IMR-90 (cell line): Measurements from ENCODE around the gene HCN2. TPM values are rescaled to one million over a fixed set of nuclear protein-coding genes. Genes with fewer than 3 reads are reported as not detected.

Source experiments
- ATAC-seq: fragments of 200-7000 bp; cut with Tn5 transposase; 2 replicates; pipeline ENCODE4 v1.9.1; 2020; ENCODE audit warnings: low read depth, mild to moderate bottlenecking, moderate library complexity
- BruUV-seq: library from RNA; stranded (reverse); fragments of 400-500 nt; replicated peaks from 2 replicates; lab custom pipeline; 2021; lab: Mats Ljungman, UMichigan
- CTCF ChIA-PET: fragments of 300-600 bp; formaldehyde crosslinking; extraction: SDS; loops from one replicate; lab custom pipeline; 2021; ENCODE audit warnings: antibody characterized with exemption; lab: Yijun Ruan, JAX
- POLR2A ChIA-PET: fragments of 300-600 bp; sonication (Branson Sonifier 250); formaldehyde crosslinking; loops from one replicate; lab custom pipeline; 2022; ENCODE audit warnings: antibody characterized with exemption; ENCODE audit not compliant: unreplicated experiment; lab: Charles Lee
- DNase-seq: peaks from one replicate; pipeline ENCODE4 v3.0.0; 2013
- H2AFZ ChIP-seq: replicated peaks from 2 replicates; pipeline ENCODE3; 2013; ENCODE audit warnings: low read length, mild to moderate bottlenecking; ENCODE audit not compliant: poor library complexity
- H2AK5ac ChIP-seq: 2 replicates; pipeline ENCODE4 v1.6.1; 2013; ENCODE audit warnings: low read depth, low read length, inconsistent platforms
- H2AK9ac ChIP-seq: replicated peaks from 2 replicates; pipeline ENCODE3; 2013; ENCODE audit warnings: mild to moderate bottlenecking, low read depth, low read length, moderate library complexity; ENCODE audit not compliant: poor library complexity
- H2BK120ac ChIP-seq: 2 replicates; pipeline ENCODE4 v1.6.1; 2013; ENCODE audit warnings: low read depth, low read length, inconsistent platforms
- H2BK15ac ChIP-seq: 3 replicates; pipeline ENCODE4 v1.6.1; 2013; ENCODE audit warnings: low read depth, low read length, inconsistent platforms
- H2BK20ac ChIP-seq: 2 replicates; pipeline ENCODE4 v1.6.1; 2013; ENCODE audit warnings: low read depth, mild to moderate bottlenecking, inconsistent platforms, low read length, moderate library complexity
- H2BK5ac ChIP-seq: 2 replicates; pipeline ENCODE4 v1.6.1; 2013; ENCODE audit warnings: mild to moderate bottlenecking, low read depth, low read length, inconsistent platforms; ENCODE audit not compliant: poor library complexity, severe bottlenecking
- H3K14ac ChIP-seq: replicated peaks from 2 replicates; pipeline ENCODE4 v1.6.1; 2013; ENCODE audit warnings: low read depth, low read length, inconsistent platforms
- H3K18ac ChIP-seq: 2 replicates; pipeline ENCODE4 v1.6.1; 2013; ENCODE audit warnings: low read depth, low read length, control low read depth
- H3K23ac ChIP-seq: 2 replicates; pipeline ENCODE4 v1.6.1; 2013; ENCODE audit warnings: low read depth, low read length, inconsistent platforms
- H3K27ac ChIP-seq: 2 replicates; pipeline ENCODE4 v1.5.1; 2013; ENCODE audit warnings: mild to moderate bottlenecking, control low read depth, low read length; ENCODE audit not compliant: insufficient read depth
- H3K27me3 ChIP-seq: 2 replicates; pipeline ENCODE4 v1.6.1; 2013; ENCODE audit warnings: low read length; ENCODE audit not compliant: control insufficient read depth, insufficient read depth
- H3K36me3 ChIP-seq: 2 replicates; pipeline ENCODE4 v1.6.1; 2013; ENCODE audit warnings: low read length, mixed read lengths; ENCODE audit not compliant: control insufficient read depth, insufficient read depth
- H3K4ac ChIP-seq: 2 replicates; pipeline ENCODE4 v1.6.1; 2013; ENCODE audit warnings: low read depth, low read length, inconsistent platforms
- H3K4me1 ChIP-seq: 2 replicates; pipeline ENCODE4 v1.6.1; 2013; ENCODE audit warnings: low read length, mixed read lengths; ENCODE audit not compliant: control insufficient read depth, insufficient read depth
- H3K4me2 ChIP-seq: 2 replicates; pipeline ENCODE4 v1.6.1; 2013; ENCODE audit warnings: low read depth, mild to moderate bottlenecking, control low read depth, low read length, moderate library complexity
- H3K4me3 ChIP-seq: 2 replicates; pipeline ENCODE4 v1.5.1; 2013; ENCODE audit warnings: low read depth, mild to moderate bottlenecking, control low read depth, low read length, moderate library complexity; ENCODE audit not compliant: insufficient read depth
- H3K56ac ChIP-seq: 2 replicates; pipeline ENCODE4 v1.6.1; 2013; ENCODE audit warnings: low read length, inconsistent platforms; ENCODE audit not compliant: insufficient read depth; ENCODE audit errors: extremely low read depth
- H3K79me1 ChIP-seq, 2 experiments: 2 replicates each; pipeline ENCODE4 v1.6.1; 2013; ENCODE audit warnings: low read length in 2 of 2, inconsistent platforms in 1 of 2, low read depth in 1 of 2
- H3K9ac ChIP-seq: 2 replicates; pipeline ENCODE4 v1.6.1; 2013; ENCODE audit warnings: low read depth, low read length, control low read depth
- H3K9me1 ChIP-seq: 2 replicates; pipeline ENCODE4 v1.6.1; 2013; ENCODE audit warnings: low read length, inconsistent platforms; ENCODE audit not compliant: insufficient read depth
- H3K9me3 ChIP-seq: 2 replicates; pipeline ENCODE4 v1.6.1; 2013; ENCODE audit warnings: low read length; ENCODE audit not compliant: control insufficient read depth, insufficient read depth
- H4K20me1 ChIP-seq: 2 replicates; pipeline ENCODE4 v1.6.1; 2013; ENCODE audit warnings: low read length, inconsistent platforms; ENCODE audit not compliant: insufficient read depth
- H4K5ac ChIP-seq: 2 replicates; pipeline ENCODE4 v1.6.1; 2013; ENCODE audit warnings: mild to moderate bottlenecking, low read depth, low read length, control low read depth
- H4K8ac ChIP-seq, 2 experiments: 2 replicates each; pipeline ENCODE4 v1.6.1; 2013; ENCODE audit warnings: low read depth in 2 of 2, low read length in 2 of 2, control low read depth in 1 of 2, inconsistent platforms in 1 of 2
- H4K91ac ChIP-seq: 2 replicates; pipeline ENCODE4 v1.6.1; 2013; ENCODE audit warnings: low read depth, low read length, inconsistent platforms; ENCODE audit not compliant: insufficient read depth
- CEBPB ChIP-seq: IDR thresholded peaks from 2 replicates; pipeline ENCODE4 v1.6.1; 2012; ENCODE audit warnings: low read depth, low read length, improper control_type of control experiment
- MAZ ChIP-seq: IDR thresholded peaks from 2 replicates; pipeline ENCODE4 v1.6.1; 2012; ENCODE audit warnings: low read depth, mild to moderate bottlenecking, low read length, improper control_type of control experiment, moderate library complexity, borderline replicate concordance
- MXI1 ChIP-seq: IDR thresholded peaks from 2 replicates; pipeline ENCODE4 v1.6.1; 2012; ENCODE audit warnings: low read depth, mild to moderate bottlenecking, low read length, moderate library complexity, borderline replicate concordance
- NFE2L2 ChIP-seq: fragments of 150-350 bp; IDR thresholded peaks from 2 replicates; pipeline ENCODE4 v1.6.1; 2016; ENCODE audit warnings: low read depth, mild to moderate bottlenecking, low read length
- POLR2A ChIP-seq: IDR thresholded peaks from 2 replicates; pipeline ENCODE4 v1.6.1; 2012; ENCODE audit warnings: mild to moderate bottlenecking, low read depth, low read length
- RAD21 ChIP-seq: IDR thresholded peaks from 2 replicates; pipeline ENCODE4 v1.6.1; 2012; ENCODE audit warnings: low read length, improper control_type of control experiment
- RCOR1 ChIP-seq: IDR thresholded peaks from 2 replicates; pipeline ENCODE4 v1.6.1; 2012; ENCODE audit warnings: mild to moderate bottlenecking, low read length, improper control_type of control experiment; ENCODE audit not compliant: insufficient replicate concordance
- RFX5 ChIP-seq: IDR thresholded peaks from 2 replicates; pipeline ENCODE4 v1.8.0; 2012; ENCODE audit warnings: low read depth, mild to moderate bottlenecking, low read length, moderate library complexity
- WGBS, 2 experiments: methylation state at CpG; one replicate each; pipeline versions ENCODE4 v1.1.5 to v1.1.7; 2013; ENCODE audit warnings: missing lambda C conversion rate in 2 of 2; ENCODE audit not compliant: insufficient read length in 1 of 2; ENCODE audit errors: extremely low coverage in 2 of 2; 5-methylcytosine and 5-hydroxymethylcytosine counted together
- dilution Hi-C: fragments of 300-500 bp; cut with HindIII; formaldehyde crosslinking; loops from one replicate; pipeline ENCODE4 v1.14.3; 2018; ENCODE audit warnings: low sequenced_read_pairs; ENCODE audit not compliant: unreplicated experiment
- in situ Hi-C: fragments of 300-500 bp; cut with MboI; formaldehyde crosslinking; loops from 3 replicates; pipeline ENCODE4 v1.14.3; 2019; ENCODE audit warnings: low sequenced_read_pairs, inconsistent platforms, mixed read lengths
- intact Hi-C: fragments of 100-400 bp; cut with micrococcal nuclease; formaldehyde crosslinking; loops from 2 replicates; pipeline ENCODE4 v1.10.0; 2022
- polyA plus RNA-seq, 3 experiments: library from polyadenylated mRNA; depleted of rRNA; stranded (reverse); fragments of >200 nt; gene quantifications; 2 replicates each; pipeline ENCODE4 v1.2.3, GENCODE V29; 2012; ENCODE audit warnings: low replicate concordance in 1 of 3
- total RNA-seq: library from RNA; depleted of rRNA; stranded (reverse); fragments of >200 nt; gene quantifications from 2 replicates; pipeline ENCODE4 v1.2.3, GENCODE V29; 2012
- TF ChIP-seq, protein P1 (sequence below): fragments of 150-350 bp; IDR thresholded peaks from 2 replicates; pipeline ENCODE4 v1.6.1; 2016; ENCODE audit warnings: low read depth, mild to moderate bottlenecking, low read length, moderate library complexity, borderline replicate concordance
- TF ChIP-seq, protein P2 (sequence below): fragments of 150-350 bp; IDR thresholded peaks from 2 replicates; pipeline ENCODE4 v1.6.1; 2017; ENCODE audit warnings: mild to moderate bottlenecking, antibody characterized with exemption, low read length, low read depth

HCN2 gene
- total and polyA plus RNA-seq, 2 of the 4 experiments (the other 2 are of a cell fraction) = 0.72 to 2.6 TPM

DNA sequence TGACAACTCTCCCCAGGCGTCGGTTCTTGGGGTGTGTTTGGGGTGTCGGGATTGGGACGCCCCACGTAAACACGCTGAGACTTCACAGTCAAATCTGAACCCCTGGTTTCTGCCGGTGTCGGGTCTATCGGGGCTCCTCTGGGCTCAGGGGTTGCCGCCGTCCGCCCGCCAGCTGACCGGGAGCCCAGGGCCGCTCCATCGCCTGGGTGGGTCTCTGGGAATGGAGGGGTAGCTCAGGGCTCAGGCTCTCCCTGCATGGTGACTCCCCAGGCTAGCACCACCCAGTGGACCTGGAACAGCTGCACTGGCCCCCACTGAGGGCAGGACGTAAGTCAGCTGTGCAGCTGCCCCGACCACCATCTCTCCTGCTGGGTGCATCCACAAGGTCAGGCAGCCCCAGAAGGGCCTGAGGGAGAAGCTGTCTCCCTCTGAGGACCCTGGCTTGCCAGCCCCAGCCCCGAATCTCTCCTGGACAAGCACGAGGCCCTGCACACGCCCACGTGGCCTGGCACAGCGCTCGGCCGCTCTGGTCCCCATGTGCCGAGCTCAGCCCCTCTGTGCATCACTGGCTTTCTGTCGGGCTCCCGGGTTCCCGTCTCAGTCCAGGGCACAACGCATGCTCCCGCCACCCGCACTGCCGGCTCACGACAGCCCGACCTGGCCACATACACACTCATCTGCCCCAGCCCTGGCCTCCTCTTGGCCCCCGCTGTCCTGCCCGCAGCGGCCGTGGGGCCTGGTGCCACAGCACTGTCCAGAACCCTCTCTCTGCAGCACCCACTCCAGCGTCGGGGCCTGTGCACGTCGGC is 67.3 kb downstream of the HCN2 start:
- no peak overlapping the region for H2BK20ac ChIP-seq
- in situ Hi-C loops (no loop called here), intact Hi-C loops (no loop called here), dilution Hi-C loops (no loop called here)
- H3K14ac ChIP-seq = no peak overlapping the region
- H2AK5ac ChIP-seq = no peak overlapping the region
- no peak overlapping the region for H3K56ac ChIP-seq
- no peak overlapping the region for H2AFZ ChIP-seq
- DNase-seq = no peak
- H4K20me1 ChIP-seq = peaks cover 98% of the 10 kb centered on the region
- no peak overlapping the region for H3K23ac ChIP-seq
- peaks cover 23% of the 10 kb centered on the region for H3K36me3 ChIP-seq
- no peaks in the 10 kb centered on the region for H3K27me3 ChIP-seq
- H2BK120ac ChIP-seq = no peak overlapping the region
- H3K9me1 ChIP-seq = no peaks in the 10 kb centered on the region
- H4K5ac ChIP-seq = no peak overlapping the region
- no TSS peak for BruUV-seq
- H4K8ac ChIP-seq = no peak overlapping the region
- TF ChIP-seq MXI1 = no peak
- TF ChIP-seq, protein P1, sequence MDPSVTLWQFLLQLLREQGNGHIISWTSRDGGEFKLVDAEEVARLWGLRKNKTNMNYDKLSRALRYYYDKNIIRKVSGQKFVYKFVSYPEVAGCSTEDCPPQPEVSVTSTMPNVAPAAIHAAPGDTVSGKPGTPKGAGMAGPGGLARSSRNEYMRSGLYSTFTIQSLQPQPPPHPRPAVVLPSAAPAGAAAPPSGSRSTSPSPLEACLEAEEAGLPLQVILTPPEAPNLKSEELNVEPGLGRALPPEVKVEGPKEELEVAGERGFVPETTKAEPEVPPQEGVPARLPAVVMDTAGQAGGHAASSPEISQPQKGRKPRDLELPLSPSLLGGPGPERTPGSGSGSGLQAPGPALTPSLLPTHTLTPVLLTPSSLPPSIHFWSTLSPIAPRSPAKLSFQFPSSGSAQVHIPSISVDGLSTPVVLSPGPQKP = no peak
- TF ChIP-seq NFE2L2 = no peak
- TF ChIP-seq MAZ = no peak
- no peak for TF ChIP-seq RCOR1
- TF ChIP-seq RAD21 = no peak
- no peak for TF ChIP-seq POLR2A
- TF ChIP-seq, protein P2, sequence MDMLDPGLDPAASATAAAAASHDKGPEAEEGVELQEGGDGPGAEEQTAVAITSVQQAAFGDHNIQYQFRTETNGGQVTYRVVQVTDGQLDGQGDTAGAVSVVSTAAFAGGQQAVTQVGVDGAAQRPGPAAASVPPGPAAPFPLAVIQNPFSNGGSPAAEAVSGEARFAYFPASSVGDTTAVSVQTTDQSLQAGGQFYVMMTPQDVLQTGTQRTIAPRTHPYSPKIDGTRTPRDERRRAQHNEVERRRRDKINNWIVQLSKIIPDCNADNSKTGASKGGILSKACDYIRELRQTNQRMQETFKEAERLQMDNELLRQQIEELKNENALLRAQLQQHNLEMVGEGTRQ = no peak
- TF ChIP-seq CEBPB = no peak
- TF ChIP-seq RFX5 = no peak
- H3K4me3 ChIP-seq = no peak overlapping the region
- no peak overlapping the region for H4K91ac ChIP-seq
- no peak overlapping the region for H3K4ac ChIP-seq
- H3K18ac ChIP-seq = no peak overlapping the region
- H3K9me3 ChIP-seq = no peaks in the 10 kb centered on the region
- ChIA-PET POLR2A (no interaction called here), CTCF (no interaction called here)
- no peak overlapping the region for H2BK5ac ChIP-seq
- H2AK9ac ChIP-seq = no peak overlapping the region
- 91% methylated on average over 30 of the region's 43 CpGs; no CpG with 5 or more reads in 1 of the 2 experiments for WGBS, 2 experiments
- no peak for ATAC-seq
- H3K79me1 ChIP-seq = peaks cover 0 to 57% of the 10 kb centered on the region in 2 experiments; a peak in 3 of 4 replicates
- H3K9ac ChIP-seq = no peak overlapping the region
- H2BK15ac ChIP-seq = no peak overlapping the region
- H3K27ac ChIP-seq = no peak overlapping the region
- H3K4me2 ChIP-seq = no peak overlapping the region
- peaks cover 9% of the 10 kb centered on the region for H3K4me1 ChIP-seq
